Activated CD4-positive, alpha-beta T cell treated with anti-CD3 and anti-CD28 coated beads, Interleukin-2, amount 50 U/mL, for 1 hour (primary cell): ENCODE results near the gene TNFRSF8.
A peak's percentile ranks its signal among the peaks of the same experiment; 100 is the strongest.

ENCODE experiments used
- DNase-seq: peaks from one replicate; pipeline ENCODE4 v3.0.0-alpha.2; 2020

Gene TNFRSF8

GRCh38 chr1:12162459-12163137 is 99.5 kb downstream of the TNFRSF8 start:
- no peak for DNase-seq

GRCh38 chr1:12163210-12163609 is 100.1 kb downstream of the TNFRSF8 start:
- DNase-seq: no peak

GRCh38 chr1:12164210-12164609 is 101.1 kb downstream of the TNFRSF8 start:
- no peak for DNase-seq

- DNase-seq: no peak
Measured at GRCh38 chr1:12165342-12165741, 102.2 kb downstream of the TNFRSF8 start.

GRCh38 chr1:12166834-12167492 is 103.9 kb downstream of the TNFRSF8 start, which contains the start of gene TNFRSF1B:
TNFRSF1B (plus strand) TSS chr1:12166991; CDS start chr1:12167092, 101 bp downstream.
- peak; percentile 63 for DNase-seq

- no peak for DNase-seq
Measured at GRCh38 chr1:12167493-12168429, 104.7 kb downstream of the TNFRSF8 start.

- no peak for DNase-seq
Measured at GRCh38 chr1:12168451-12169160, 105.5 kb downstream of the TNFRSF8 start.

- no peak for DNase-seq
Measured at GRCh38 chr1:12169442-12170135, 106.5 kb downstream of the TNFRSF8 start.

- no peak for DNase-seq
Measured at GRCh38 chr1:12170263-12170671, 107.2 kb downstream of the TNFRSF8 start.

- no peak for DNase-seq
Measured at GRCh38 chr1:12171206-12172041, 108.3 kb downstream of the TNFRSF8 start.

GRCh38 chr1:12172042-12172851 is 109.1 kb downstream of the TNFRSF8 start:
- no peak for DNase-seq

GRCh38 chr1:12173041-12173509 is 110.0 kb downstream of the TNFRSF8 start:
- no peak for DNase-seq

- peak; percentile 96 for DNase-seq
Measured at GRCh38 chr1:12173631-12174121, 110.6 kb downstream of the TNFRSF8 start.

GRCh38 chr1:12174924-12175810 is 112.1 kb downstream of the TNFRSF8 start:
- no peak for DNase-seq

GRCh38 chr1:12176298-12177118 is 113.4 kb downstream of the TNFRSF8 start:
- DNase-seq: no peak

- DNase-seq: no peak
Measured at GRCh38 chr1:12177156-12177998, 114.3 kb downstream of the TNFRSF8 start.

- DNase-seq: peak; percentile 96
Measured at GRCh38 chr1:12177999-12178441, 114.9 kb downstream of the TNFRSF8 start.
